Measurements from ENCODE around the gene RAMP3.

Gene RAMP3

GRCh38 chr7:45126920-45127319, 30.7 kb upstream of the RAMP3 start:
- TF ChIP-seq TAF1 (IDR thresholded peaks at IDR 0.05; ENCODE audit: borderline replicate concordance, insufficient read depth, low read length) (no peak), REST (IDR thresholded peaks at IDR 0.05; ENCODE audit: insufficient read depth in 1 of 2, low read depth in 2 of 2, low read length in 2 of 2) (no peak), FOXP2 (optimal IDR thresholded peaks at IDR 0.05; ENCODE audit: borderline replicate concordance, extremely low read depth, extremely low read length, insufficient read depth) (no peak), POLR2AphosphoS5 (IDR thresholded peaks at IDR 0.05; ENCODE audit: low read depth, low read length) (no peak), SIN3A (IDR thresholded peaks at IDR 0.05; ENCODE audit: borderline replicate concordance, insufficient read depth, low read length) (no peak)

- TF ChIP-seq SIN3A (IDR thresholded peaks at IDR 0.05; ENCODE audit: borderline replicate concordance, insufficient read depth, low read length) (no peak), REST (IDR thresholded peaks at IDR 0.05; ENCODE audit: insufficient read depth in 1 of 2, low read depth in 2 of 2, low read length in 2 of 2) (no peak), POLR2AphosphoS5 (IDR thresholded peaks at IDR 0.05; ENCODE audit: low read depth, low read length) (no peak), FOXP2 (optimal IDR thresholded peaks at IDR 0.05; ENCODE audit: borderline replicate concordance, extremely low read depth, extremely low read length, insufficient read depth) (no peak), TAF1 (IDR thresholded peaks at IDR 0.05; ENCODE audit: borderline replicate concordance, insufficient read depth, low read length) (no peak)
Observed at GRCh38 chr7:45129181-45129800, 28.3 kb upstream of the RAMP3 start.

GRCh38 chr7:45129906-45130305, 27.7 kb upstream of the RAMP3 start:
- no peak for TF ChIP-seq POLR2AphosphoS5 (IDR thresholded peaks at IDR 0.05; ENCODE audit: low read depth, low read length)
- TF ChIP-seq REST (IDR thresholded peaks at IDR 0.05; ENCODE audit: insufficient read depth in 1 of 2, low read depth in 2 of 2, low read length in 2 of 2): no peak
- no peak for TF ChIP-seq TAF1 (IDR thresholded peaks at IDR 0.05; ENCODE audit: borderline replicate concordance, insufficient read depth, low read length)
- no peak for TF ChIP-seq FOXP2 (optimal IDR thresholded peaks at IDR 0.05; ENCODE audit: borderline replicate concordance, extremely low read depth, extremely low read length, insufficient read depth)
- no peak for TF ChIP-seq SIN3A (IDR thresholded peaks at IDR 0.05; ENCODE audit: borderline replicate concordance, insufficient read depth, low read length)

- TF ChIP-seq REST (IDR thresholded peaks at IDR 0.05; ENCODE audit: insufficient read depth in 1 of 2, low read depth in 2 of 2, low read length in 2 of 2) (no peak), TAF1 (IDR thresholded peaks at IDR 0.05; ENCODE audit: borderline replicate concordance, insufficient read depth, low read length) (no peak), FOXP2 (optimal IDR thresholded peaks at IDR 0.05; ENCODE audit: borderline replicate concordance, extremely low read depth, extremely low read length, insufficient read depth) (no peak), POLR2AphosphoS5 (IDR thresholded peaks at IDR 0.05; ENCODE audit: low read depth, low read length) (no peak), SIN3A (IDR thresholded peaks at IDR 0.05; ENCODE audit: borderline replicate concordance, insufficient read depth, low read length) (no peak)
Observed at GRCh38 chr7:45130910-45131309, 26.7 kb upstream of the RAMP3 start.

Measured in PFSK-1 (cell line).